Esophagus squamous epithelium (tissue), 5 donors: ENCODE measurements around the gene RPL37. TPM values are rescaled to one million over a fixed set of nuclear protein-coding genes. Genes with fewer than 3 reads are reported as not detected.

Experiments used
- DNase-seq: peaks from one replicate; lab custom pipeline; 2025; lab: John Stamatoyannopoulos, UW
- H3K27ac ChIP-seq, 4 donors: fragments of 200-600 bp; sonication (generic); one replicate each; pipeline ENCODE4 v1.5.1; 2016 to 2019; ENCODE audit warnings: mild to moderate bottlenecking in 1 of 4
- H3K27me3 ChIP-seq, 4 donors: fragments of 200-600 bp; sonication (generic); 1 replicate in 3 of 4; 2 replicates in 1 of 4; pipeline versions ENCODE4 v1.5.1 to v1.6.0; 2017 to 2021; ENCODE audit warnings: antibody characterized with exemption in 1 of 4
- H3K36me3 ChIP-seq, 3 donors: fragments of 200-600 bp; sonication (generic); one replicate each; pipeline ENCODE4 v1.5.1; 2016 to 2019
- H3K4me1 ChIP-seq, 3 donors: fragments of 200-600 bp; sonication (generic); one replicate each; pipeline ENCODE4 v1.5.1; 2017 to 2019
- H3K4me3 ChIP-seq, 4 donors: fragments of 200-600 bp; sonication (generic); 1 replicate in 3 of 4; 2 replicates in 1 of 4; pipeline ENCODE4 v1.5.1; 2016 to 2019; ENCODE audit warnings: mild to moderate bottlenecking in 2 of 4, moderate library complexity in 1 of 4
- H3K9me3 ChIP-seq, 3 donors: fragments of 200-600 bp; sonication (generic); one replicate each; pipeline ENCODE4 v1.5.1; 2016 to 2019
- POLR2A ChIP-seq, 4 donors: fragments of 450-650 bp; IDR thresholded peaks; one replicate each; pipeline ENCODE4 v1.6.1; 2017; ENCODE audit warnings: antibody characterized with exemption in 4 of 4, mild to moderate bottlenecking in 4 of 4, moderate library complexity in 3 of 4
- WGBS, 2 donors: methylation state at CpG; one replicate each; pipeline ENCODE4 v1.1.5; 2018; 5-methylcytosine and 5-hydroxymethylcytosine counted together
- intact Hi-C: fragments of 100-400 bp; cut with DNase I; formaldehyde crosslinking; loops from one replicate; pipeline ENCODE4 v1.15.0; 2022
- total RNA-seq, 4 donors: library from RNA; depleted of rRNA; stranded (reverse); fragments of >200 nt; gene quantifications; one replicate each; pipeline ENCODE4 v1.1.0, GENCODE V29; 2016
- TF ChIP-seq, protein P1 (sequence below), 6 experiments: fragments of 450-650 bp in 4 of 6; fragments of 200-600 bp in 2 of 6; sonication (generic) in 2 of 6; IDR thresholded peaks; one replicate each; pipeline ENCODE4 v1.5.1; 2016 to 2019; ENCODE audit warnings: antibody characterized with exemption in 6 of 6, mild to moderate bottlenecking in 4 of 6, moderate library complexity in 4 of 6
- donor health status: DM: yes; HTN: yes; CAD: no.

Gene RPL37
- total RNA-seq, 4 donors from 2014 or later: 79.6 to 183 (median 88.2) TPM

- H3K27ac ChIP-seq: peak overlapping the region in 3 of 4 donors; percentile 80 to 90 (median 86)
- no peak for DNase-seq
- H3K4me1 ChIP-seq: peaks cover 5 to 27% (median 8%) of the 10 kb centered on the region in 3 donors
- 17 to 21% methylated on average over 2 of the region's 2 CpGs for WGBS, 2 donors
- peak overlapping the region; percentile 21 to 71 (median 48) for H3K4me3 ChIP-seq
- no peaks in the 10 kb centered on the region for H3K9me3 ChIP-seq
- peaks cover 0 to 32% (median 0%) of the 10 kb centered on the region in 3 donors for H3K36me3 ChIP-seq
- intact Hi-C loops: no loop called here
- no peaks in the 10 kb centered on the region for H3K27me3 ChIP-seq
- TF ChIP-seq, protein P1, sequence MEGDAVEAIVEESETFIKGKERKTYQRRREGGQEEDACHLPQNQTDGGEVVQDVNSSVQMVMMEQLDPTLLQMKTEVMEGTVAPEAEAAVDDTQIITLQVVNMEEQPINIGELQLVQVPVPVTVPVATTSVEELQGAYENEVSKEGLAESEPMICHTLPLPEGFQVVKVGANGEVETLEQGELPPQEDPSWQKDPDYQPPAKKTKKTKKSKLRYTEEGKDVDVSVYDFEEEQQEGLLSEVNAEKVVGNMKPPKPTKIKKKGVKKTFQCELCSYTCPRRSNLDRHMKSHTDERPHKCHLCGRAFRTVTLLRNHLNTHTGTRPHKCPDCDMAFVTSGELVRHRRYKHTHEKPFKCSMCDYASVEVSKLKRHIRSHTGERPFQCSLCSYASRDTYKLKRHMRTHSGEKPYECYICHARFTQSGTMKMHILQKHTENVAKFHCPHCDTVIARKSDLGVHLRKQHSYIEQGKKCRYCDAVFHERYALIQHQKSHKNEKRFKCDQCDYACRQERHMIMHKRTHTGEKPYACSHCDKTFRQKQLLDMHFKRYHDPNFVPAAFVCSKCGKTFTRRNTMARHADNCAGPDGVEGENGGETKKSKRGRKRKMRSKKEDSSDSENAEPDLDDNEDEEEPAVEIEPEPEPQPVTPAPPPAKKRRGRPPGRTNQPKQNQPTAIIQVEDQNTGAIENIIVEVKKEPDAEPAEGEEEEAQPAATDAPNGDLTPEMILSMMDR (IDR thresholded peaks at IDR 0.05): no peak
- TF ChIP-seq POLR2A (IDR thresholded peaks at IDR 0.05): no peak
Measured at GRCh38 chr5:40842351-40842750, 7.3 kb upstream of the RPL37 start.

GRCh38 chr5:40841068-40841805 lies 6.2 kb upstream of the RPL37 start, which contains the start of gene CARD6:
CARD6 (plus strand) TSS chr5:40841367; CDS start chr5:40841383, 16 bp downstream.
- Histone ChIP-seq H3K9me3 (no peaks in the 10 kb centered on the region), H3K27me3 (no peaks in the 10 kb centered on the region), H3K36me3 (peaks cover 0 to 22% (median 0%) of the 10 kb centered on the region in 3 donors), H3K4me1 (peaks cover 5 to 31% (median 10%) of the 10 kb centered on the region in 3 donors), H3K27ac (peak within 1 kb of the TSS; percentile 80 to 90 (median 86)), H3K4me3 (peak within 1 kb of the TSS; percentile 21 to 71 (median 48))
- DNase-seq: no peak
- TF ChIP-seq, protein P1 (IDR thresholded peaks at IDR 0.05): no peak
- no peak for TF ChIP-seq POLR2A (IDR thresholded peaks at IDR 0.05)
- WGBS, 2 donors: 8 to 10% methylated on average over 9 of the region's 9 CpGs
- intact Hi-C loops: no loop called here

GRCh38 chr5:40838086-40838485 lies 3.1 kb upstream of the RPL37 start:
- whole genome bisulfite sequencing, 2 donors: 76 to 85% methylated on average over 6 of the region's 6 CpGs
- no peaks in the 10 kb centered on the region for H3K9me3 ChIP-seq
- intact Hi-C loops: no loop called here

DNA sequence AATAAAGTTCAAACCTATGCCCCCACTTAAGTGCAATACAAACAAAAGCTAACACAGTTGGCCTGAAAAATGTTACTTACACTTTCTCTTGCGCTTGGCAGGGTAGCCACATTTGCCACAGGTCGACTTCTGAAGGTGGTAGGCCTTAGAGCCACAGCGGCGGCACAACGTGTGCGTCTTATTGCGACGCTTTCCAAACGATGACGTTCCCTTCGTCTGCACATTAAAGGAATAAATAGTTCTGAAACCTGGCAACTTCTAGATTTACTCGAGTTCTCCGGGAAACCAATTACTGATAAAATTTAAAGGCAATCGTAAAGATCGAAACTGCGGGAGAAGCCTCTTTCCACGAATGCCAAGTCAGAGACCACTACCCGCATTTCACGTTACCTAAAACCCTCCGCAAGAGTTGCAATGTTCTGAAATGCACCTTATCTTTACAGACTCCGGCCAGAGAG lies 602 bp downstream of the RPL37 start:
- H3K36me3 ChIP-seq: peaks cover 23 to 47% (median 25%) of the 10 kb centered on the region in 3 donors
- no peaks in the 10 kb centered on the region for H3K27me3 ChIP-seq
- intact Hi-C loops: no loop called here
- TF ChIP-seq, protein P1 (IDR thresholded peaks at IDR 0.05): no peak
- TF ChIP-seq POLR2A (IDR thresholded peaks at IDR 0.05): no peak
- 0 to 1% methylated on average over 20 to 21 of the region's 21 CpGs for WGBS, 2 donors
- no peak for DNase-seq
- no peaks in the 10 kb centered on the region for H3K9me3 ChIP-seq
- peak overlapping the region; percentile 94 to 98 (median 96) for H3K27ac ChIP-seq
- peaks cover 7 to 55% (median 17%) of the 10 kb centered on the region in 3 donors for H3K4me1 ChIP-seq
- H3K4me3 ChIP-seq: peak overlapping the region; percentile 51 to 78 (median 62)

More at GRCh38 chr5:40838086-40838485, 3.1 kb upstream of the RPL37 start:
- no peak overlapping the region for H3K27ac ChIP-seq
- no peak for TF ChIP-seq POLR2A (IDR thresholded peaks at IDR 0.05)
- no peak for DNase-seq
- H3K36me3 ChIP-seq: peaks cover 0 to 11% (median 1%) of the 10 kb centered on the region in 3 donors
- H3K4me3 ChIP-seq: no peak overlapping the region
- H3K4me1 ChIP-seq: peaks cover 10 to 45% (median 18%) of the 10 kb centered on the region in 3 donors
- no peaks in the 10 kb centered on the region for H3K27me3 ChIP-seq

GRCh38 chr5:40833712-40834229 lies 1.3 kb downstream of the RPL37 start:
- Histone ChIP-seq H3K36me3 (peaks cover 23 to 54% (median 30%) of the 10 kb centered on the region in 3 donors), H3K27ac (peak overlapping the region; percentile 94 to 98 (median 96)), H3K27me3 (no peaks in the 10 kb centered on the region), H3K9me3 (no peaks in the 10 kb centered on the region), H3K4me1 (peaks cover 7 to 55% (median 17%) of the 10 kb centered on the region in 3 donors), H3K4me3 (peak overlapping the region; percentile 51 to 78 (median 62))
- no peak for DNase-seq
- 31 to 41% methylated on average over 13 of the region's 13 CpGs for WGBS, 2 donors
- intact Hi-C loops: no loop called here
- TF ChIP-seq POLR2A (IDR thresholded peaks at IDR 0.05): no peak
- TF ChIP-seq, protein P1 (IDR thresholded peaks at IDR 0.05): no peak
